NB4 (cell line): Measurements from ENCODE around the gene HPCAL1.
"Not testable (repeated sequence)": the region's sequence is repeated elsewhere in the genome, so short reads cannot be mapped to it uniquely, and the experiment has no call there.

Experiments
- CTCF ChIP-seq: IDR thresholded peaks from one replicate; pipeline ENCODE4 v1.5.1; 2012; ENCODE audit warnings: low read depth, low read length
- MAX ChIP-seq: IDR thresholded peaks from 2 replicates; pipeline ENCODE4 v1.6.1; 2011; ENCODE audit warnings: low read depth, low read length

GRCh38 chr2:10263526-10263925, 39.2 kb upstream of the HPCAL1 start:
- TF ChIP-seq CTCF, MAX: not testable (repeated sequence)
